Activated CD4-positive, alpha-beta T cell treated with anti-CD3 and anti-CD28 coated beads, Interleukin-2, amount 50 U/mL, for 16 hours (primary cell): ENCODE measurements around the gene PCDHA4.

Experiments
- DNase-seq: peaks from one replicate; pipeline ENCODE4 v3.0.0-alpha.2; 2020

The PCDHA4 gene

DNA sequence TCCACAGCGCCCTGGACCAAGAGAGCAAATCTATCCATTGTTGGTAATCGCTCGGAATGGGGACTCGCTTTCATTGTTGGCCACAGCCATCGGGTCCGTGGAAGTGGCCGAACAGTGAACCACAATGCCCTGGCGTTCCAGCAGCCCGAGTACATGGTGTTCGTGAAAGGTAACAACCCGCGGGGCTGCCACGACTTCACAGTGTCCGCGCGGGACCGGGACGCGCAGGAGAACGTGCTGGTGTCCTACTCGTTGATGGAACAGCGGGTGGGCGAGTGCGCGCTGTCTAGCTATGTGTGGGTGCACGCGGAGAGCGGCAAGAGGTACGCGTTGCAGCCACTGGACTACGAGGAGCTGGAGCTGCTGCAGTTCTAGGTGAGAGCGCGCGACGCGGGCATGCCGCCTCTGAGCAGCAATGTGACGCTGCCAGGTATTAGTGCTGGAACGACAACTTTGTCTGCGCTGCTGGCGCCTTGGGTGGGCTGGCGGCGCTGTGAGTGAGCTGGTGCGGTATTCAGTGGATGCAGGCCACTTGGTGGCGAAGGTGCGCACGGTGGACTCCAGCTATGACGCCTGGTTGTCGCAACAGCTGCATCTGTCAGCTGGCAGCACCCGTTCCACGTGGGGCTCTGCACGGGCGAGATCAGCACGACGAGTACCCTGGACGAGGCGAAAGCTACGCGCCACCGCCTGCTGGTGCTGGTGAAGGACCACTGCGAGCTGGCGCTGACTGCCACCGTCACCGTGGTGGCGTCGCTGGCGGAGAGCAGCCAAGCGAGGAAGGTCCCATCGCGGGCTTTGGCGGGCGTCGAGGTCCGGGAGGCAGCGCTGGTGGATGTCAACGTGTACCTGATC, 55.8 kb downstream of the PCDHA4 start:
- no peak for DNase-seq
